Brain microvascular endothelial cell (primary cell): Measurements from ENCODE around the gene MAGED4.

Source experiments
- DNase-seq: peaks from one replicate; pipeline ENCODE4 v3.0.0-alpha.2; 2020
- H3K27ac ChIP-seq: fragments of 250-450 bp; sonication (Bioruptor Pico); 2 replicates; pipeline ENCODE4 v1.5.1; 2020; ENCODE audit warnings: mild to moderate bottlenecking, moderate library complexity
- H3K27me3 ChIP-seq: fragments of 250-450 bp; sonication (Bioruptor Pico); replicated peaks from 2 replicates; pipeline ENCODE4 v1.5.1; 2020; ENCODE audit warnings: mild to moderate bottlenecking
- H3K36me3 ChIP-seq: fragments of 250-450 bp; sonication (Bioruptor Pico); replicated peaks from 2 replicates; pipeline ENCODE4 v1.5.1; 2020; ENCODE audit warnings: mild to moderate bottlenecking
- H3K4me3 ChIP-seq: 2 replicates; pipeline ENCODE4 v1.5.1; 2011; ENCODE audit warnings: low read depth, mild to moderate bottlenecking, control low read depth, low read length, moderate library complexity
- in situ Hi-C: cut with HindIII; loops from 2 replicates; pipeline ENCODE4 v1.10.0; 2017; ENCODE audit warnings: low sequenced_read_pairs, low pct_ligation_motif_present
- TF ChIP-seq, protein P1 (sequence below): IDR thresholded peaks from 2 replicates; pipeline ENCODE4 v1.5.1; 2011; ENCODE audit warnings: low read depth, mild to moderate bottlenecking, moderate library complexity, low read length, control low read depth, inconsistent platforms; ENCODE audit errors: missing control alignments

The MAGED4 gene

GRCh38 chrX:52213276-52213675 is 28.6 kb downstream of the MAGED4 start:
- TF ChIP-seq, protein P1, sequence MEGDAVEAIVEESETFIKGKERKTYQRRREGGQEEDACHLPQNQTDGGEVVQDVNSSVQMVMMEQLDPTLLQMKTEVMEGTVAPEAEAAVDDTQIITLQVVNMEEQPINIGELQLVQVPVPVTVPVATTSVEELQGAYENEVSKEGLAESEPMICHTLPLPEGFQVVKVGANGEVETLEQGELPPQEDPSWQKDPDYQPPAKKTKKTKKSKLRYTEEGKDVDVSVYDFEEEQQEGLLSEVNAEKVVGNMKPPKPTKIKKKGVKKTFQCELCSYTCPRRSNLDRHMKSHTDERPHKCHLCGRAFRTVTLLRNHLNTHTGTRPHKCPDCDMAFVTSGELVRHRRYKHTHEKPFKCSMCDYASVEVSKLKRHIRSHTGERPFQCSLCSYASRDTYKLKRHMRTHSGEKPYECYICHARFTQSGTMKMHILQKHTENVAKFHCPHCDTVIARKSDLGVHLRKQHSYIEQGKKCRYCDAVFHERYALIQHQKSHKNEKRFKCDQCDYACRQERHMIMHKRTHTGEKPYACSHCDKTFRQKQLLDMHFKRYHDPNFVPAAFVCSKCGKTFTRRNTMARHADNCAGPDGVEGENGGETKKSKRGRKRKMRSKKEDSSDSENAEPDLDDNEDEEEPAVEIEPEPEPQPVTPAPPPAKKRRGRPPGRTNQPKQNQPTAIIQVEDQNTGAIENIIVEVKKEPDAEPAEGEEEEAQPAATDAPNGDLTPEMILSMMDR, result no peak
- no peaks in the 10 kb centered on the region for H3K36me3 ChIP-seq
- no peaks in the 10 kb centered on the region for H3K27me3 ChIP-seq
- in situ Hi-C loops, result no loop called here
- no peak overlapping the region for H3K27ac ChIP-seq
- H3K4me3 ChIP-seq, result no peak overlapping the region
- DNase-seq, result no peak

- no peaks in the 10 kb centered on the region for H3K36me3 ChIP-seq
- no peak for DNase-seq
- no peak overlapping the region for H3K27ac ChIP-seq
- in situ Hi-C loops, result no loop called here
- TF ChIP-seq, protein P1, result no peak
- H3K27me3 ChIP-seq, result no peaks in the 10 kb centered on the region
- no peak overlapping the region for H3K4me3 ChIP-seq
Measured at GRCh38 chrX:52216541-52216940, 31.9 kb downstream of the MAGED4 start.

DNA sequence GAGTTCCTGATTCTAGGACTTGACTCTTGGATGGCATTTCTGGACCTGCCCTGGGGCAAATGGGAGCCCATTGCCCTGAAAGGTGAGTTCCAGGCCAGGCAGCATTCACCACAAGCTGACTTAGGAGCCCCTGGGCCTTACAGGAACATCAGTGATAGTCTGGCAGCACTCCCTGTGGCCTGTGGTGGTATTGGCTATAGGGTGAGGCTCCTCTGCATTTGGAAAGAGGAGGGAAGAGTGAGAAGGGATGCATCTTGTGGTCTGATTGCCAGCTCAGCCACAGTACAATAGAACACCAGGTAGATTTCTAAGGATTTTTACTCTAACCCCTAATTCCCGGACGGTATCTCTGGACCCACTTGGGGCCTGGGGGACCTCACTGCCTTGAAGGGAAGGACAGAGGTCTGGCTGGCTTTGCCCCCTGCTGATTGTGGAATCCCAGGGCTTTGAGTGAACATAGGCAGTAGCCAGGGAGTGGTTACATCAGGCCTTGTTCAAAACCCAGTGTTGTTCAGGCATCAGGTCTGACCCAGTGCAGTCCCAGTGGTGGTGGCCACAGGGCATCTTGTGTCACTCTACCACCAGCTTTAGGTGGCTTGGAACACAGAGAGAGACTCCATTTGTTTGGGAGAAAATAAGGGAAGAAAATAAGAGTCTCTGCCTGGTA is 32.9 kb downstream of the MAGED4 start:
- in situ Hi-C loops, result no loop called here
- TF ChIP-seq, protein P1, result no peak
- no peaks in the 10 kb centered on the region for H3K36me3 ChIP-seq
- no peaks in the 10 kb centered on the region for H3K27me3 ChIP-seq
- no peak overlapping the region for H3K4me3 ChIP-seq
- no peak overlapping the region for H3K27ac ChIP-seq
- no peak for DNase-seq

DNA sequence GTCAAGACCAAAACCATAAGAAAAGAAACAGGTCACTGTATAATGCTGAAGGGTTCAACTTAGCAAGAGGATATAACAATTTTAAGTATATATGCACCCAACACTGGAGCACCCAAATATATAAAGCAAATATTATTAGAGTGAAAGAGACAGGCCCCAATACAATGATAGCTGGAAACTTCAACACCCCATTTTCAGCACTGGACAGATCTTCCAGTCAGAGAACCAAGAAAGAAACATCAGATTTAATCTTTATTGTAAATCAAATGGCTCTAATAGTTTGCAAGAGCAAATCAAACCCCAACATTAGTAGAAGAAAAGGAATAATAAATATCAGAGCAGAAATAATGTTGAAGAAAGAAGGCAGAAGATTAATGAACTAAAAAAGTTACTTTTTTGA is 36.2 kb downstream of the MAGED4 start:
- DNase-seq, result no peak
- in situ Hi-C loops, result no loop called here
- no peaks in the 10 kb centered on the region for H3K27me3 ChIP-seq
- TF ChIP-seq, protein P1, result no peak
- H3K27ac ChIP-seq, result no peak overlapping the region
- no peak overlapping the region for H3K4me3 ChIP-seq
- H3K36me3 ChIP-seq, result no peaks in the 10 kb centered on the region
